Thyroid gland (tissue), 4 donors: ENCODE data around the gene TREM2. TPM values are rescaled to one million over a fixed set of nuclear protein-coding genes. Genes with fewer than 3 reads are reported as not detected.

Experiments used
- DNase-seq, 2 donors: peaks; one replicate each; pipeline ENCODE4 v3.0.0-alpha.2; 2019
- H3K27ac ChIP-seq, 3 donors: fragments of 200-600 bp; sonication (generic); 1 replicate in 2 of 3; 2 replicates in 1 of 3; pipeline ENCODE4 v1.5.1; 2016 to 2019; ENCODE audit warnings: mild to moderate bottlenecking in 1 of 3, moderate library complexity in 1 of 3
- H3K27me3 ChIP-seq: fragments of 200-600 bp; sonication (generic); one replicate; pipeline ENCODE4 v1.5.1; 2019
- H3K36me3 ChIP-seq, 2 donors: fragments of 200-600 bp; sonication (generic); one replicate each; pipeline ENCODE4 v1.5.1; 2016 to 2019
- H3K4me1 ChIP-seq, 2 donors: fragments of 200-600 bp; sonication (generic); one replicate each; pipeline ENCODE4 v1.5.1; 2017 to 2019
- H3K4me3 ChIP-seq, 3 donors: fragments of 200-600 bp; sonication (generic); replicated peaks in 1 of 3; 1 replicate in 2 of 3; 2 replicates in 1 of 3; pipeline ENCODE4 v1.5.1; 2016; ENCODE audit warnings: mild to moderate bottlenecking in 1 of 3
- H3K9me3 ChIP-seq: fragments of 200-600 bp; sonication (generic); one replicate; pipeline ENCODE4 v1.5.1; 2017
- POLR2A ChIP-seq, 2 donors: fragments of 450-650 bp; IDR thresholded peaks; one replicate each; pipeline ENCODE4 v1.6.1; 2017; ENCODE audit warnings: antibody characterized with exemption in 2 of 2, mild to moderate bottlenecking in 2 of 2, moderate library complexity in 1 of 2
- WGBS, 2 donors: methylation state at CpG; one replicate each; pipeline ENCODE4 v1.1.5; 2017; 5-methylcytosine and 5-hydroxymethylcytosine counted together
- intact Hi-C: fragments of 100-400 bp; cut with DNase I; formaldehyde crosslinking; loops from one replicate; pipeline ENCODE4 v1.15.1; 2023
- total RNA-seq, 4 donors: library from RNA; depleted of rRNA; stranded (reverse); fragments of >200 nt; gene quantifications; one replicate each; pipeline ENCODE4 v1.2.3, GENCODE V29; 2016
- TF ChIP-seq, protein P1 (sequence below), 6 experiments: fragments of 200-600 bp in 3 of 6; fragments of 450-650 bp in 3 of 6; sonication (generic) in 3 of 6; IDR thresholded peaks; one replicate each; pipeline ENCODE4 v1.5.1; 2016 to 2019; ENCODE audit warnings: antibody characterized with exemption in 6 of 6, mild to moderate bottlenecking in 2 of 6, inconsistent platforms in 1 of 6, moderate library complexity in 1 of 6

The TREM2 gene
- total RNA-seq, 4 donors from 2014 or later, result 1.0 to 4.1 (median 1.7) TPM; not detected in 1

- H3K9me3 ChIP-seq, result no peaks in the 10 kb centered on the region
- H3K4me1 ChIP-seq, result no peaks in the 10 kb centered on the region
- 85 to 91% methylated on average over 1 of the region's 1 CpG for WGBS, 2 donors
- no peak overlapping the region for H3K27ac ChIP-seq
- TF ChIP-seq, protein P1, sequence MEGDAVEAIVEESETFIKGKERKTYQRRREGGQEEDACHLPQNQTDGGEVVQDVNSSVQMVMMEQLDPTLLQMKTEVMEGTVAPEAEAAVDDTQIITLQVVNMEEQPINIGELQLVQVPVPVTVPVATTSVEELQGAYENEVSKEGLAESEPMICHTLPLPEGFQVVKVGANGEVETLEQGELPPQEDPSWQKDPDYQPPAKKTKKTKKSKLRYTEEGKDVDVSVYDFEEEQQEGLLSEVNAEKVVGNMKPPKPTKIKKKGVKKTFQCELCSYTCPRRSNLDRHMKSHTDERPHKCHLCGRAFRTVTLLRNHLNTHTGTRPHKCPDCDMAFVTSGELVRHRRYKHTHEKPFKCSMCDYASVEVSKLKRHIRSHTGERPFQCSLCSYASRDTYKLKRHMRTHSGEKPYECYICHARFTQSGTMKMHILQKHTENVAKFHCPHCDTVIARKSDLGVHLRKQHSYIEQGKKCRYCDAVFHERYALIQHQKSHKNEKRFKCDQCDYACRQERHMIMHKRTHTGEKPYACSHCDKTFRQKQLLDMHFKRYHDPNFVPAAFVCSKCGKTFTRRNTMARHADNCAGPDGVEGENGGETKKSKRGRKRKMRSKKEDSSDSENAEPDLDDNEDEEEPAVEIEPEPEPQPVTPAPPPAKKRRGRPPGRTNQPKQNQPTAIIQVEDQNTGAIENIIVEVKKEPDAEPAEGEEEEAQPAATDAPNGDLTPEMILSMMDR (IDR thresholded peaks at IDR 0.05), result no peak
- no peak for TF ChIP-seq POLR2A (IDR thresholded peaks at IDR 0.05)
- H3K4me3 ChIP-seq, result no peak overlapping the region
- no peaks in the 10 kb centered on the region for H3K36me3 ChIP-seq
- no peak for DNase-seq
- intact Hi-C loops, result no loop called here
- no peaks in the 10 kb centered on the region for H3K27me3 ChIP-seq
Observed at GRCh38 chr6:41175084-41175483, 12.2 kb upstream of the TREM2 start.

- H3K9me3 ChIP-seq, result no peaks in the 10 kb centered on the region
- no peaks in the 10 kb centered on the region for H3K4me1 ChIP-seq
- H3K27me3 ChIP-seq, result no peaks in the 10 kb centered on the region
- TF ChIP-seq, protein P1 (IDR thresholded peaks at IDR 0.05), result no peak
- TF ChIP-seq POLR2A (IDR thresholded peaks at IDR 0.05), result no peak
- intact Hi-C loops, result no loop called here
- 89 to 91% methylated on average over 2 of the region's 2 CpGs for WGBS, 2 donors
- no peaks in the 10 kb centered on the region for H3K36me3 ChIP-seq
- H3K27ac ChIP-seq, result no peak overlapping the region
- DNase-seq, result no peak
- H3K4me3 ChIP-seq, result no peak overlapping the region
Observed at GRCh38 chr6:41174610-41175009, 11.7 kb upstream of the TREM2 start.

DNA sequence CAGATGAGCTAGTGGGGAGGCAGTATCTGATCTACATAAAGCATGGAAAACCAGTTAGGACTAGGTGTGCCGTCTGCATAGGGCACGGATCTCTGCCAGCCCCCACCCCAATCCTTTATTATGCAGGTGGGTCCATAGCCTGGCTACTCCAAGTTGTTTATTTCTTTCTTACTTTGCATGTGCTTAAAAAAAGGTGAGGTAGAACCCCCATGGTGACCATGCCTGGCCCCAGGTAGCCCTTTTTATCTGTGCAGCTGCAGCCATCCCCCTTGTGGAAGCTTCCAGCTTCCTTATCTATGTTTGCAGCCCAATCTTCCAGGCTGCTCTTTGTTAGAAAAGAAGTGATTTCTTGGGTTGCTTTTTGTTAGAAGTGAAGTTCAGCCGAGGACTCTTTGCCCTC, 9.0 kb upstream of the TREM2 start:
- Histone ChIP-seq H3K4me1 (no peaks in the 10 kb centered on the region), H3K4me3 (no peak overlapping the region), H3K27ac (no peak overlapping the region), H3K9me3 (no peaks in the 10 kb centered on the region), H3K27me3 (no peaks in the 10 kb centered on the region), H3K36me3 (no peaks in the 10 kb centered on the region)
- TF ChIP-seq, protein P1 (IDR thresholded peaks at IDR 0.05), result no peak
- no peak for TF ChIP-seq POLR2A (IDR thresholded peaks at IDR 0.05)
- intact Hi-C loops, result no loop called here
- WGBS, 2 donors, result 36 to 46% methylated on average over 3 of the region's 3 CpGs
- no peak for DNase-seq

GRCh38 chr6:41170547-41171160, 7.7 kb upstream of the TREM2 start:
- no peak for DNase-seq
- TF ChIP-seq, protein P1 (IDR thresholded peaks at IDR 0.05), result no peak
- TF ChIP-seq POLR2A (IDR thresholded peaks at IDR 0.05), result no peak
- no peak overlapping the region for H3K4me3 ChIP-seq
- H3K9me3 ChIP-seq, result no peaks in the 10 kb centered on the region
- H3K27me3 ChIP-seq, result no peaks in the 10 kb centered on the region
- intact Hi-C loops, result no loop called here
- H3K36me3 ChIP-seq, result no peaks in the 10 kb centered on the region
- no peaks in the 10 kb centered on the region for H3K4me1 ChIP-seq
- H3K27ac ChIP-seq, result no peak overlapping the region
- WGBS, 2 donors, result 67 to 80% methylated on average over 4 of the region's 4 CpGs

DNA sequence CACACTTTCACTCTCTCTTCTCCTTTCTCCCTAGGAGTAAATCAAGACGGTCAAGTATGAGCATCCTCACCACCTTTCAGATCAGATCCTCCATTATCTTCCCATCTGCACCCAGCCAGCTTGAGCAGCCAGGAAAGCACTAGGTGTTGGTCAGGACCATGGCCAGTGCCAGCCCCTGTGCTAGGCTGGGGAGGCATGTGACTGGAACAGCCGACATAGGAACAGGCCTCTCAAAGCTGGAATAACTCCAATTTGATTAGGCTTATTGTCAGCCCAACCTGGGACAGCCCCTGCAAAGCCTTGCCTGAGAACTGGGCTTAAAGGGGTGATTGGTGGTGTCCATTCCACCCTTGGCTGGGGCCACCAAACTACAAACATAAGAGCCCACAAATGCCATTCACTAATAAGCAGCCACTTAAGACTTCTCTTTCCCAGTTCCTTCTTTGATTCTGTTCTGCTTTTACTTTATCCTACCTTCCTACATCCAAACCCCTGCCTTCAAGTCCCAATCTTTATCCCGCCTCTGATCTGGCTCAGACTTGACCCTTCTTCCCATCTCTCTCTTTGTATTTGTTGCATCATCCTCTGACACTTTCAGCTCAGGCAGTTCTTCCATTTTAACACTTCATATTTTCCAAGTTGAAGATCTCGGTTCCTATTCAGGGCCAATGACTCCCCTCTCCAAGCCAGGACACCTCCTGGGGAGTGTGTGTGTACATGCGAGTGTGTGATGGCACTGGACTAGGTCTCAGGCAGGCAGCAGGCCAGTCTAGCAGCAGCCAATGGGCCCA, 4.5 kb upstream of the TREM2 start:
- H3K36me3 ChIP-seq, result no peaks in the 10 kb centered on the region
- H3K27ac ChIP-seq, result no peak overlapping the region
- DNase-seq, result peak in 1 of 2 donors; percentile 14
- H3K27me3 ChIP-seq, result no peaks in the 10 kb centered on the region
- 65 to 69% methylated on average over 5 of the region's 5 CpGs for WGBS, 2 donors
- intact Hi-C loops, result no loop called here
- H3K4me3 ChIP-seq, result no peak overlapping the region
- H3K9me3 ChIP-seq, result no peaks in the 10 kb centered on the region
- no peaks in the 10 kb centered on the region for H3K4me1 ChIP-seq
- TF ChIP-seq POLR2A (IDR thresholded peaks at IDR 0.05), result no peak
- TF ChIP-seq, protein P1 (IDR thresholded peaks at IDR 0.05), result no peak
